Raji (cell line): ENCODE data around the gene TMC2.

Experiments used
- POLR2A ChIP-seq: IDR thresholded peaks from 2 replicates; pipeline ENCODE4 v1.6.1; 2011; ENCODE audit warnings: low read depth, low read length, control low read depth; ENCODE audit not compliant: insufficient read depth

Gene TMC2, protein sequence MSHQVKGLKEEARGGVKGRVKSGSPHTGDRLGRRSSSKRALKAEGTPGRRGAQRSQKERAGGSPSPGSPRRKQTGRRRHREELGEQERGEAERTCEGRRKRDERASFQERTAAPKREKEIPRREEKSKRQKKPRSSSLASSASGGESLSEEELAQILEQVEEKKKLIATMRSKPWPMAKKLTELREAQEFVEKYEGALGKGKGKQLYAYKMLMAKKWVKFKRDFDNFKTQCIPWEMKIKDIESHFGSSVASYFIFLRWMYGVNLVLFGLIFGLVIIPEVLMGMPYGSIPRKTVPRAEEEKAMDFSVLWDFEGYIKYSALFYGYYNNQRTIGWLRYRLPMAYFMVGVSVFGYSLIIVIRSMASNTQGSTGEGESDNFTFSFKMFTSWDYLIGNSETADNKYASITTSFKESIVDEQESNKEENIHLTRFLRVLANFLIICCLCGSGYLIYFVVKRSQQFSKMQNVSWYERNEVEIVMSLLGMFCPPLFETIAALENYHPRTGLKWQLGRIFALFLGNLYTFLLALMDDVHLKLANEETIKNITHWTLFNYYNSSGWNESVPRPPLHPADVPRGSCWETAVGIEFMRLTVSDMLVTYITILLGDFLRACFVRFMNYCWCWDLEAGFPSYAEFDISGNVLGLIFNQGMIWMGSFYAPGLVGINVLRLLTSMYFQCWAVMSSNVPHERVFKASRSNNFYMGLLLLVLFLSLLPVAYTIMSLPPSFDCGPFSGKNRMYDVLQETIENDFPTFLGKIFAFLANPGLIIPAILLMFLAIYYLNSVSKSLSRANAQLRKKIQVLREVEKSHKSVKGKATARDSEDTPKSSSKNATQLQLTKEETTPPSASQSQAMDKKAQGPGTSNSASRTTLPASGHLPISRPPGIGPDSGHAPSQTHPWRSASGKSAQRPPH

DNA sequence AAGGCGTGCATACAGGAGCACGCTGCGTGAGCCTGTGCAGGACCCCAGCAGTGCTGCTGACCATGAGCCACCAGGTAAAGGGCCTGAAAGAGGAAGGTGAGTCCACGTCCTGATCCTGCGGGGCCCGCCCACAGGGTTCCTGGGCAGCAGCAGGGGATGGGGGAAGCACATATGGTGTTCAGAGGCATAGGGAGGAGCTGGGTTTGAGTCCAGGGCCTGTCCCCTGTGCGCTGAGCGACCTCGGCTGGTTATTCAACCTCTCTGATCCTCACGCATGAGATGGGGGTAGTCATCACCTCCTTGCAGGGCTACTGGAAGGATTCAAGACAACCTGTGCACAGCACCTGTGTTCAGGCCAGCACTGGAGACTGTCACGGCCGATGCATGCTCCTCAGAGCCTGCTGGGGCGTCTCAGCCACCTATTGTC lies at the start of gene TMC2:
TMC2 (plus strand) TSS at position 14 of the 427 bp plus-strand sequence; CDS start at position 63, 49 bp downstream.
- TF ChIP-seq POLR2A = no peak

DNA sequence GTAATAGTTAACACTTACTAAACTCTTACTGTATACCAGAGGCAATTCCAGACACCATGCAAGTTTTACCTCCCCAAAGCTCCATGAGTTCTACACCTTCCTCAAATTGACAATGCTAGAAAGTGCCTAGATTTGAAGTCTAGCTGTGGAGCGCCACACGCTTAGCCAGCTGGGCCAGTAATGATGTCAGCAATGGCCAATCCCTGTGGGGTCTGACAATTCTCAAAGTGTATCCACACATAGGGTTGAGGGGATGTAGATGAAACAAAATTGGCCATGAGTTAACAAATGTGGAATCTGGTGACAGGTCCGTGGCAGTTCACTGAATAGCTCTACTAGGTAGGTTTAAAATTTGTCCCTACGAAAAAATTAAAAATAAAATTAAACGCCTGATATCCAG lies 28.9 kb upstream of the TMC2 start:
- no peak for TF ChIP-seq POLR2A

DNA sequence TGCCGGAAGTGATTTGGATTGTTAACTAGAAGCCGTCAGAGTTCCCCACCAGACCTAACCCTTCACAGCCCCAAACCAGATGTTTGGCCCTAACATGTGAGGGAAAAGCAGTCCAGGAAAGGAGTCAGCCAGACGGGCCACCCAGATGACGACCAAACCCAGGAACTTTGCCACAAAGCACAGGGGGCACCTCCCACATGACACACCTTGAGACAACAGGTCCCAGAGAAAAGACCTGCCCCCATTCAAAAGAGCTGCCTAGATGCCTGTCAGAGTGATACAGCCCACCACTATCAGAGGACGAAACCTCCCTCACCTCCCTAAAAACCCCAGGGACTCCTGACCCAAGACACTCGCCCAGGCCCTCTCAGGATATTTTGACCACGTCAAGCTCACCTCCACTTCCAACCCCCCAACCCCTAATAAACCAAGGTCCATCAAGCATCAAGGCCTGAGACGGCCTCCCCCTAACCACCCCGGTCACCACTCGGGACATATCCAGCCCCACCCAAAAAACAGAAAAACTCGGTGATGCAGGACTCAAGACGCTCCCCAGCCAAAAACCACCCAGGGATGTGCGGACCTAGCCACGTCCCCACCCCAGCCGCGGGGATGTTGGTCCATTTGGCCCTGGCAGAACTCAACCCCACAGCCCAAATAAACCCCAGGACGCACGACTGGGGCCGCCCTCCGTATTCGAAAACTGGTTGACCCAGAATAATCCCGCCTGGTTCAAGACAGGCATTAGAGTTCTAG lies 28.3 kb upstream of the TMC2 start:
- TF ChIP-seq POLR2A = no peak

DNA sequence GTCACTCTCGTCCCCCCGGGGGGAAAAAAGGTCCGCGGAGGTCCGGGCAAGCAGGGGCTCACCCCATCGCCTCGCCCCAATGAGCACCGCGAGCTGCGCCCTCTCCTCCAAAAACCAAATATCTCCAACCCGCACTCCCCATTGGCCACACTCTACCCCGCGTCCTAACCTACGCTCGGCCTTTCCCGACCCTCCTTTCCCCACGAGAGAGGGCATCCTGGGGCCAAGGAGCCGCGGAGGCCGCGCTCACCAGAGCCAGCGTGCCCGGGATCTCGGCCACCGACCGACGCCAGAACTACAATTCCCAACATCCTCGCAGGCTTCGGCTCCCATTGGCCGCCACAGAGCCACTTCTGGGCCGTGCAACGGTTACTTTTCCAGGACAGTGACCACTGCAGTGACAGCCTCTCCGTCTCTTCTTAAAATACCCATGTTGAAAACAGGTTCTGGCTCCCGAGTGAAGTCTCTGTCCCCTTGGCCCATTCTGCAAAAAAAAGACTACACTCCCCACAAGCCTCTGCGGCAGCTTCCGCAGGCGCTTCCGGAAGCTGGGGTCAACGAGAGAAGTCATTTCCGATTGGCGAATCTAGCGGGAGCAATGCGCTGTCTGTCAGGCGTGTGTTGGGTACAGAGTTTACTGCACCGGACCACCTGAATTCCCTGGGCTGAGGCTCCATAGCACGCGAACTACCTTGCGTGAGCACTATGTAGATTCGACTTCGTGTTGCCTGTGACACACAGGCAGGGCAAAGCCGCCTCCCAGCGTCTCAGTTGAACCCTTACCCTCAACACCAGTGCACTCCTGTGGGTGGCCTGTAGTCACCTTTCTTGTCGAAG lies 27.5 kb upstream of the TMC2 start, which contains the start of gene ZNF343:
ZNF343 (minus strand) TSS at position 285 of the 837 bp plus-strand sequence. CDS start 15,020 bp downstream, outside the sequence.
- TF ChIP-seq POLR2A = peak; percentile 95

DNA sequence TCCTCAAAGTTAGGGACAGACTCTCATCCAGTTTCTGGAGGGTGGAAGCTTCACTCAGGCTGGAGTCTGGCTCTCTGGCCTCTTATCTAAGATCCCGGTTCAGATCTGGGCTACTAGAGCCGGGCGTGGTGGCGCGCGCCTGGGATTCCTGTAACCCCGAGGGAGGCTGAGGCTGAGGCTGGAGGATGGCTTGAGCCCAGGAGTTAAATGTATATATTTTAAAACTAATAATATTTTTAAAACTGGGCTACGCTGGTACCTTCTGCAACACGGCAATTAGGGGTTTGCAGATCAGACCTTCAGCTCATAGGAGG lies 26.9 kb upstream of the TMC2 start:
- TF ChIP-seq POLR2A = no peak

DNA sequence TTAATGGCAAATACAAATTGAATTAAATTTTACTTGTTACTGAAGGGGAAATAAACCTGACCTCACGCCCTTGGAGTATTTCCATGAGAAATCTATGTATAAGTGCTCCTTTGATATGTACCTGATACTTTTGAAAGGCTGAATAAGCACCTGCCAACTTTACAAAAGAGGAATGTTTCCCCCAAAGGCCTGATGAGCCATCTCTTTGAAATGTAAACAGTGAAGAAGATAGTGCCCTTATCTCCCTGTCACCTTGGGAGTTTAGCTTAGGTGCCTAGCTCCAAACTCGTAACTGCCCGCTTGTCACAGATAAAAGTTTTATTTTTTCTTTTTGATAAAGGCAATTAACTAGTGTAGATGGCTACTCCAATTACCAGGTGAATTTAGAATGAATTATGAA lies 26.6 kb upstream of the TMC2 start:
- no peak for TF ChIP-seq POLR2A

DNA sequence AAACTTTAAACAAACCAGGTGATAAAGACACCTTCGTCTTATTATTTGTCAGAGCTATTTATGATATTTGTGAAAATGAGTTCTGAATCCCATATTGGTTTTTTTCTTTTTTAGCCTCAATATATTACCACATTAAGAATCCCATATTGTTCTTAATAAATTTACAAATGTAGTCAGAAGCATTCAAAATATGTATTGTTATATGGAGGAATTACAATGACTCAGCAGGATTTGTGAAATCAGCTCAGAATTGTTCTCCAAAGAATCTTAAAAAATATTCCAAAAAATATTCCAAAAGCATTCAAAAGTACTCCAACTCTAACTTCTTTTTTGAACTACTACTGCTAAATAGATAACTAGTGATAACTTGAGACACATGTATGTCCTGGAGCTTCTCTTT lies 21.2 kb upstream of the TMC2 start:
- no peak for TF ChIP-seq POLR2A

DNA sequence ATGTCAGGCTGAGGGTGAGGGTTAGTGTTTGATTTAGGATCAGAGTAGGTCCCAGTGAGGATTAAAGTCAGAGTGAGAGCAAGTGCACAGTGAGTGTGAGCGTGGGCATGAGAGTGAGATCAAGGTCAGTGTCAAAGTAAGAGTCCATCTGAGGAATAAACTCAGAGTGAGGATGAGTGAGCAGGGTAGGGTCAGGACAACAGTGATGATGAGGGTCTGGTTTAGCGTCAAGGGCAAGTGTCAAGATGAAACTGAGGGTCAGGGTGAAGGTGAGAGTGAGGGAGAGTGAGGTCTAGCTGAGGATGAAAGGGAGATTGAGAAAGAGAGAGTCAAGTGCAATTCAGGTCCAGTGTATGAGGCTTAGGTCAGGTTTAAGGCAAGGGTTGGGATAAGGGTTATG lies 20.0 kb upstream of the TMC2 start:
- TF ChIP-seq POLR2A = no peak

DNA sequence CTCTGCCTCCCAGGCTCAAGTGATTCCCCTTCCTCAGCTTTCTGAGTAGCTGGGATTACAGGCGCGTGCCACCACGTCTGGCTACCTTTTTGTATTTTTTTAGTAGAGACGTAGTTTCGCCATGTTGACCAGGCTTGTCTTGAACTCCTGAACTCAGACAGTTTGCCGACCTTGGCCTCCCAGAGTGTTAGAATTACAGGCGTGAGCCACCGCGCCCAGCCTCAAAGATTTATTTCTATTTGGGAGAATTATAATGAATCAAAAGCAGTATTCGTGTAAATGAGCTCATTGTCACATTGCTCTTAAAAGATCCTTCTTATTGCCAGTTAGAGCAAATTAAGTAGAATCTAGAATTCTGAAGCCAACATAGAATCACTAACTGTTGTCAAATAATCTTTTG lies 18.3 kb upstream of the TMC2 start:
- no peak for TF ChIP-seq POLR2A

DNA sequence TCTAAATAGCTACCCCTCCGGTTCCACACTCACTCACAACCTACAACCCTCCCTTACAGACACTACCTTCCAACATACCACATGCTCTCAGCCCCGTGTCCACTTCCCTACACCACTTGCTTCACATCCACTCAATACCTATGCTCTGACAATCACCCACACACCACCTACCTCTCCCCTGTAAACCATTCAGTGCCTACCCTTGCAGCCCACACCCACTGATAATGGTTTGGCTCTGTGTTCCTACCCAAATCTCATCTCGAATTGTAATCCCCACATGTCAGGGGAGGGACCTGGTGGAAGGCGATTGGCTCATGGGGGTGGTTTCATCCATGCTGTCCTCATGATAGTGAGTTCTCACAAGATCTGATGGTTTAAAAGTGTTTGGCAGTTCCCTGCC lies 17.8 kb upstream of the TMC2 start:
- TF ChIP-seq POLR2A = no peak

DNA sequence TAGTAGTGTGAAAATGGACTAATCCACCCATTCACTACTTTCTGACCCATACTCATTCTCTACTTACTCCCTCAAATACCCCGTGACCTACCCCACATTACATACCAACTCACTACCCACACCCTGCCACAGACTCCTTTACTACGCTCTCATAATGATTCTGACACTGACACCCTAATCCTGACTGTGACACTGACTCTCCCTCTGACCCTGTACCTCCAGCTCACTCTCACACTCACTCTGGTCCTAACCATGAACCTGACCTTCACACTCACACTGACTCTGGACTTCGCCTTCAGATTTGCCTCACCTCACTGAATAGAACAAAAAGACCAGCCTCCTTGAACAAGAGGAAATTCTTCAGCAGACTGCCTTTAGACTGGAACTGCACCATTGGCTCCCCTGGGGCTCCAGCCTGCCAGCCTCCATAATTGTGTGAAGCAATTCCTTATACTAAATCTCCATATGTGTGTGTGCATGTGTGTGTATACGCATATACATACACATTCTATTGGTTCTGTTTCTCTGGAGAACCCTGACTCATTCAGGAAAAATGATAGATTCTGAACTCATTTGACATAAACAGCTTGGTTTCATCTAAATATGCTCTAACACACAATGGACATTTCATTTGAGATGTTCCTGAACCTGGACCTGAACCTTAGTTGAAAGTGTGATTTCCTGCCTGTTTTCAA lies 17.1 kb upstream of the TMC2 start:
- TF ChIP-seq POLR2A = no peak

DNA sequence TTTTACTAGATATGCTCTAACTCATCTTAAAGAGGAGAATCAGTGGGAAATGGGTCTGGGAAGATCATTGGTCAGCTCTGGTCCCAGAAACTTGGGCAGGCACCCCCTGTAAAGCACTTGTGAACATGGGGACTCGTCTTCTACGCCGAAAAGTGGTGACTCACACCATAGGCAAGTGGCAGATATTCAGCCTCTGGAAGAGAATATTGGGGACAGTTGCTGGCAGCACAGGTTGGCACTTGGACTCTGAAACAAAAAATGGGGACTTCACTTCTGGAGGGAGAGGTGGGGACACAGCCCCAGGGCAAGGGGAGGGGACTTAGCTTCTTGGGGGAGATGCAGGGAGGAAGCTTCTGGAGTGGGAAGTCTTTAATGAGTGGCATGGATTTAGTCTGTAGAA lies 15.8 kb upstream of the TMC2 start:
- TF ChIP-seq POLR2A = no peak

DNA sequence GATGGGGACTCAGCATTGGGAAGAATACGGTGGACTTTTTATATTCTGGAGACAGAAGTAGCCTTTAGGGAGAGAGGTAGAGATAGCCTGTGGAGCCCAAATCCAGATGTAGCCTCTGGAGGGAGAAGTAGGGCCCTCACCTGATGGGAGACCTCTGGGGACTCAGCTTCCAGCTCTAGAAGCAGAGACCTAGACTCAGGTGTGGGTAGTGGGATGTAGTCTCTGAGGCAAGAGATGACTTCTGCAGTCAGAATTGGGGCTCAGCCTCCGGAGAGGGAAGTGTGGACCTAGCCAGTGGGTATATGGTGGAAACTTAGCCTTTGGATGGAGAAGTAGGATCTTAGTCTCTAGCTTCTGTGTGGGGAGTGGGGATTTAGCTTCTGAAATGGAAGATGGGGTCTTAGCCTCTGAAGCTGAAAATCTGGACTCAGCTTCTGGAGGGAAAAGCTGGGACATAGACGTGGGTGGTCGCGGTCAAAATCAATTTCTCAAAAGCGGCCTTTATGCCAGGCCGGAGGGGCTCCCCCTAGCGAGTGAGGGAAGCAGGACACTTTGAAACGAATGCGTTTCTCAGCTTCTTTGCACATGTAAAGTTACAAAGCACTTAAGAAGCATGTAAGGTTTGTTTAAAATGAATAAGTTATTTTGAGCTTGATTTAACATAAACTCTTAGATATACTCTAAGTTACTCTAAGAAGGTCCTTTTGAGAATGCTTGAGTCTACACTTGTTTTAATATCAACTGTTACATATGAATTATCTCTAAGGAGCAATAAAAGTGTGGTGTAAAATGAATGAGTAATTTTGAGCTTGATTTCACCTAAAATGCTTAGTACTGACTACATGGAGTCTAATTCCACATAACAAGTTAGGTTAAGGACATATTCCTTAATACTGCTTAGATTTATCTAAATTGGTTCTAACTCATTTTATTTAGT lies 14.7 kb upstream of the TMC2 start:
- no peak for TF ChIP-seq POLR2A
